ENCODE measurements around the gene CPTP.
A peak's percentile ranks its signal among the peaks of the same experiment; 100 is the strongest.

DNA sequence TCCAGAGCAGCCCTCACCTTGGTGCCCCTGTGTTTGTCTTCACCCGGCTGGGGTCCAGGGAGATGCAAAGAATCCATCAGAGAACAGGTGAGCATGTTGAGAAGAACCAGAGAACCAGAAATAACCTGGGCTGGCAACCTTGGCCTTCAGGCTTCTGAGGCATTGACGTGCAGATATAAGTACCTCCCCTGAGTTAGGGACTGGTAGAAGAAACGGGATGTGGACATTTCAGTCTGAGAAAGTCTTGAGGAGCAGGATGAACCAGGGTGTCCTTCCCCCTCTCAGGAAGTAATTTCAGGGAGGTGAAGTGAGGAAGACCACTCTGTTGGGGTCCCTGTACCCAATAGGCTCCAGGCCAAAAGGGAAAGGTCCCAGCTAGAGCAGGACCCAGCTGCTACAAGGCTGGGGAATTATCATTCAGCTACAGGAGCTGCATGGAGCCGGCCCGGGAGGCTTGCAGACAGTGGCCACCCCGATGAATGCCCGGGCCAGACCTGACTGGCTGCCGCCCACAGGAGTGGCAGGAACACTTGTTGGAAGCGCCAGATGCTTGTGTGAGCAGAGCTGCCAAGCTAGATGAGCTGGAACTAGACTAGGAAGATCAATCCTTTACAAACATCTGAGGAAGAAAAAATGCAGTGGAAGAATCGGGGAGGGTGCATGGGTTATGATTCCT lies 52.1 kb downstream of the CPTP start:
- TF ChIP-seq, protein P1, sequence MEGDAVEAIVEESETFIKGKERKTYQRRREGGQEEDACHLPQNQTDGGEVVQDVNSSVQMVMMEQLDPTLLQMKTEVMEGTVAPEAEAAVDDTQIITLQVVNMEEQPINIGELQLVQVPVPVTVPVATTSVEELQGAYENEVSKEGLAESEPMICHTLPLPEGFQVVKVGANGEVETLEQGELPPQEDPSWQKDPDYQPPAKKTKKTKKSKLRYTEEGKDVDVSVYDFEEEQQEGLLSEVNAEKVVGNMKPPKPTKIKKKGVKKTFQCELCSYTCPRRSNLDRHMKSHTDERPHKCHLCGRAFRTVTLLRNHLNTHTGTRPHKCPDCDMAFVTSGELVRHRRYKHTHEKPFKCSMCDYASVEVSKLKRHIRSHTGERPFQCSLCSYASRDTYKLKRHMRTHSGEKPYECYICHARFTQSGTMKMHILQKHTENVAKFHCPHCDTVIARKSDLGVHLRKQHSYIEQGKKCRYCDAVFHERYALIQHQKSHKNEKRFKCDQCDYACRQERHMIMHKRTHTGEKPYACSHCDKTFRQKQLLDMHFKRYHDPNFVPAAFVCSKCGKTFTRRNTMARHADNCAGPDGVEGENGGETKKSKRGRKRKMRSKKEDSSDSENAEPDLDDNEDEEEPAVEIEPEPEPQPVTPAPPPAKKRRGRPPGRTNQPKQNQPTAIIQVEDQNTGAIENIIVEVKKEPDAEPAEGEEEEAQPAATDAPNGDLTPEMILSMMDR (CRISPR knock-in tag; IDR thresholded peaks at IDR 0.05): no peak
- TF ChIP-seq POLR2A (IDR thresholded peaks at IDR 0.05; ENCODE audit: insufficient read depth in 1 of 2, low read depth in 2 of 2, low read length in 2 of 2) (0 out of 4 replicates have a peak, but pooled peaks of 1 of the 2 experiments have one; percentile 2), TBL1XR1 (IDR thresholded peaks at IDR 0.05; ENCODE audit: borderline replicate concordance, low read length, partially characterized antibody) (no peak), HNRNPL (IDR thresholded peaks at IDR 0.05; ENCODE audit: low read depth, low read length) (no peak), ZNF282 (IDR thresholded peaks at IDR 0.05; ENCODE audit: partially characterized antibody) (no peak)
- TF ChIP-seq, protein P2, sequence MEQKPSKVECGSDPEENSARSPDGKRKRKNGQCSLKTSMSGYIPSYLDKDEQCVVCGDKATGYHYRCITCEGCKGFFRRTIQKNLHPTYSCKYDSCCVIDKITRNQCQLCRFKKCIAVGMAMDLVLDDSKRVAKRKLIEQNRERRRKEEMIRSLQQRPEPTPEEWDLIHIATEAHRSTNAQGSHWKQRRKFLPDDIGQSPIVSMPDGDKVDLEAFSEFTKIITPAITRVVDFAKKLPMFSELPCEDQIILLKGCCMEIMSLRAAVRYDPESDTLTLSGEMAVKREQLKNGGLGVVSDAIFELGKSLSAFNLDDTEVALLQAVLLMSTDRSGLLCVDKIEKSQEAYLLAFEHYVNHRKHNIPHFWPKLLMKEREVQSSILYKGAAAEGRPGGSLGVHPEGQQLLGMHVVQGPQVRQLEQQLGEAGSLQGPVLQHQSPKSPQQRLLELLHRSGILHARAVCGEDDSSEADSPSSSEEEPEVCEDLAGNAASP (CRISPR knock-in tag; IDR thresholded peaks at IDR 0.05; ENCODE audit: borderline replicate concordance): no peak
